Prostate gland (tissue), 2 donors: ENCODE measurements around the gene PPM1F.

Source experiments
- CTCF ChIP-seq, 4 experiments: fragments of 200-600 bp in 2 of 4; fragments of 450-650 bp in 2 of 4; sonication (generic) in 2 of 4; IDR thresholded peaks; 1 replicate in 3 of 4; 2 replicates in 1 of 4; pipeline ENCODE4 v1.5.1; 2016 to 2019; ENCODE audit warnings: antibody characterized with exemption in 4 of 4, mild to moderate bottlenecking in 2 of 4, moderate library complexity in 2 of 4
- POLR2A ChIP-seq: fragments of 450-650 bp; IDR thresholded peaks from one replicate; pipeline ENCODE4 v1.6.1; 2016; ENCODE audit warnings: antibody characterized with exemption, mild to moderate bottlenecking
- POLR2AphosphoS5 ChIP-seq: sonication (generic); formaldehyde crosslinking; IDR thresholded peaks from one replicate; pipeline ENCODE4 v1.6.1; 2017; ENCODE audit warnings: antibody characterized with exemption

GRCh38 chr22:21971858-21972275 lies 19.2 kb upstream of the PPM1F start:
- no peak for TF ChIP-seq CTCF (IDR thresholded peaks at IDR 0.05)
- TF ChIP-seq POLR2A = no peak
- no peak for TF ChIP-seq POLR2AphosphoS5
